ENCODE measurements around the gene LRRC75B.

LRRC75B gene

GRCh38 chr22:24571266-24571665, 21.6 kb downstream of the LRRC75B start:
- no peak for TF ChIP-seq CTCF (IDR thresholded peaks at IDR 0.05; ENCODE audit: extremely low read depth, insufficient read depth, missing control alignments)
- in situ Hi-C loops (cut with MboI; ENCODE audit: low pct_unique_long_range_greater_than_20kb, low sequenced_read_pairs, unreplicated experiment), result no loop called here
- no peak for DNase-seq (ENCODE audit: low spot score)

- in situ Hi-C loops (cut with MboI; ENCODE audit: low pct_unique_long_range_greater_than_20kb, low sequenced_read_pairs, unreplicated experiment), result no loop called here
- TF ChIP-seq CTCF (IDR thresholded peaks at IDR 0.05; ENCODE audit: extremely low read depth, insufficient read depth, missing control alignments), result no peak
- DNase-seq (ENCODE audit: low spot score), result peak; percentile 62
Measured at GRCh38 chr22:24567668-24568067, 25.2 kb downstream of the LRRC75B start.

- DNase-seq (ENCODE audit: low spot score), result no peak
- in situ Hi-C loops (cut with MboI; ENCODE audit: low pct_unique_long_range_greater_than_20kb, low sequenced_read_pairs, unreplicated experiment), result no loop called here
- TF ChIP-seq CTCF (IDR thresholded peaks at IDR 0.05; ENCODE audit: extremely low read depth, insufficient read depth, missing control alignments), result no peak
Measured at GRCh38 chr22:24566899-24567511, 25.9 kb downstream of the LRRC75B start.

GRCh38 chr22:24565077-24565476, 27.8 kb downstream of the LRRC75B start:
- DNase-seq (ENCODE audit: low spot score), result no peak
- in situ Hi-C loops (cut with MboI; ENCODE audit: low pct_unique_long_range_greater_than_20kb, low sequenced_read_pairs, unreplicated experiment), result no loop called here
- TF ChIP-seq CTCF (IDR thresholded peaks at IDR 0.05; ENCODE audit: extremely low read depth, insufficient read depth, missing control alignments), result no peak

- DNase-seq (ENCODE audit: low spot score), result no peak
- TF ChIP-seq CTCF (IDR thresholded peaks at IDR 0.05; ENCODE audit: extremely low read depth, insufficient read depth, missing control alignments), result no peak
- in situ Hi-C loops (cut with MboI; ENCODE audit: low pct_unique_long_range_greater_than_20kb, low sequenced_read_pairs, unreplicated experiment), result no loop called here
Measured at GRCh38 chr22:24564376-24565058, 28.4 kb downstream of the LRRC75B start.

GRCh38 chr22:24563246-24563645, 29.6 kb downstream of the LRRC75B start:
- TF ChIP-seq CTCF (IDR thresholded peaks at IDR 0.05; ENCODE audit: extremely low read depth, insufficient read depth, missing control alignments), result no peak
- no peak for DNase-seq (ENCODE audit: low spot score)
- in situ Hi-C loops (cut with MboI; ENCODE audit: low pct_unique_long_range_greater_than_20kb, low sequenced_read_pairs, unreplicated experiment), result no loop called here
